Measurements from ENCODE around the gene MCM10. TPM values are rescaled to one million over a fixed set of nuclear protein-coding genes. Genes with fewer than 3 reads are reported as not detected.

The MCM10 gene
- total and polyA plus RNA-seq, 2 donors (not counting 3 experiments of a cell fraction or from before 2014, with no cell fraction given): 3.3 to 31.6 TPM

DNA sequence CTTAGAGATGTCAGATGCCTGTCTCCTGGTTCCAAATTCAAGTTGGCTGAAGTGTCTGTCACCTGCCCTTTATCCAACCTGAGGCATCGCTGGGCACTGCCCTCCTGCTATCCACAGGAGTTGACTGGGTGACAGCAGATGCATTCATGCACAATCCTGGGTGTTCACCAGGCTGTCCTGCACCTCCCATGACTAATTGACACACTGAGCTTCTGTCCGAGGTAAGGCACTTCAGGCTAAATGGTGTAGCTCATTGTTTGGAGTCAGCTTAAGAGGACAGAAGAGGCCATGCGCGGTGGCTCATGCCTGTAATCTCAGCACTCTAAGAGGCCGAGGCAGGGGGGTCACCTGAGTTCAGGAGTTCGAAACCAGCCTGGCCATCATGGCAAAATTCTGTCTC, 70.5 kb downstream of the MCM10 start:
- Histone ChIP-seq H3K4me2 (ENCODE audit: insufficient read depth, low read length) (no peak overlapping the region), H3K36me3 (ENCODE audit: control insufficient read depth in 2 of 2, extremely low read depth in 1 of 2, insufficient read depth in 2 of 2, low read length in 2 of 2) (no peaks in the 10 kb centered on the region), H3K9me1 (replicated peaks; ENCODE audit: control insufficient read depth, extremely low read depth, insufficient read depth, low read length) (no peaks in the 10 kb centered on the region), H3K27me3 (ENCODE audit: control insufficient read depth in 2 of 2, insufficient read depth in 2 of 2, low read length in 2 of 2) (peaks cover 3 to 6% of the 10 kb centered on the region in 2 experiments), H3K9ac (replicated peaks; ENCODE audit: extremely low read depth, insufficient read depth, low read length) (no peak overlapping the region), H3K4me1 (ENCODE audit: control insufficient read depth, extremely low read depth, insufficient read depth, low read length) (no peaks in the 10 kb centered on the region), H3K9me3 (replicated peaks; ENCODE audit: control insufficient read depth, insufficient read depth, low read length) (no peaks in the 10 kb centered on the region), H3K79me2 (ENCODE audit: control insufficient read depth, insufficient read depth, low read length) (no peaks in the 10 kb centered on the region), H3K27ac (ENCODE audit: insufficient read depth, low read depth, low read length) (no peak overlapping the region), H3K4me3 (replicated peaks in 1 of 3; ENCODE audit: insufficient read depth in 1 of 3, low read depth in 1 of 3, low read length in 3 of 3) (no peak overlapping the region), H4K20me1 (replicated peaks; ENCODE audit: control insufficient read depth, extremely low read depth, insufficient read depth, low read length) (no peaks in the 10 kb centered on the region), H2AFZ (ENCODE audit: low read depth, low read length) (no peak overlapping the region)
- DNase-seq (ENCODE audit: low read depth, low spot score) (no peak), FAIRE-seq (peak; percentile 18)
- intact Hi-C loops (cut with micrococcal nuclease) (no loop called here), dilution Hi-C loops (cut with MboI; ENCODE audit: extremely low pct_ligation_motif_present, low sequenced_read_pairs) (no loop called here)
- TF ChIP-seq GATA2 (IDR thresholded peaks at IDR 0.05; ENCODE audit: insufficient read depth, insufficient read length, low read depth, low read length) (no peak), EZH2 (IDR thresholded peaks at IDR 0.05; ENCODE audit: borderline replicate concordance, low read depth, low read length, severe bottlenecking) (no peak), JUN (IDR thresholded peaks at IDR 0.05; ENCODE audit: borderline replicate concordance, insufficient read depth, insufficient read length, low read depth) (no peak), FOS (IDR thresholded peaks at IDR 0.05; ENCODE audit: borderline replicate concordance, insufficient read depth, low read length) (no peak), POLR2A (IDR thresholded peaks at IDR 0.05; ENCODE audit: low read depth, low read length) (no peak), POLR2AphosphoS5 (IDR thresholded peaks at IDR 0.05; ENCODE audit: insufficient read depth, low read depth, low read length) (no peak), MYC (IDR thresholded peaks at IDR 0.05; ENCODE audit: low read depth, low read length) (no peak)
- TF ChIP-seq, protein P1, sequence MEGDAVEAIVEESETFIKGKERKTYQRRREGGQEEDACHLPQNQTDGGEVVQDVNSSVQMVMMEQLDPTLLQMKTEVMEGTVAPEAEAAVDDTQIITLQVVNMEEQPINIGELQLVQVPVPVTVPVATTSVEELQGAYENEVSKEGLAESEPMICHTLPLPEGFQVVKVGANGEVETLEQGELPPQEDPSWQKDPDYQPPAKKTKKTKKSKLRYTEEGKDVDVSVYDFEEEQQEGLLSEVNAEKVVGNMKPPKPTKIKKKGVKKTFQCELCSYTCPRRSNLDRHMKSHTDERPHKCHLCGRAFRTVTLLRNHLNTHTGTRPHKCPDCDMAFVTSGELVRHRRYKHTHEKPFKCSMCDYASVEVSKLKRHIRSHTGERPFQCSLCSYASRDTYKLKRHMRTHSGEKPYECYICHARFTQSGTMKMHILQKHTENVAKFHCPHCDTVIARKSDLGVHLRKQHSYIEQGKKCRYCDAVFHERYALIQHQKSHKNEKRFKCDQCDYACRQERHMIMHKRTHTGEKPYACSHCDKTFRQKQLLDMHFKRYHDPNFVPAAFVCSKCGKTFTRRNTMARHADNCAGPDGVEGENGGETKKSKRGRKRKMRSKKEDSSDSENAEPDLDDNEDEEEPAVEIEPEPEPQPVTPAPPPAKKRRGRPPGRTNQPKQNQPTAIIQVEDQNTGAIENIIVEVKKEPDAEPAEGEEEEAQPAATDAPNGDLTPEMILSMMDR (IDR thresholded peaks at IDR 0.05; ENCODE audit: extremely low read depth in 1 of 2, insufficient read depth in 1 of 2, low read depth in 1 of 2, low read length in 2 of 2): no peak
- TF ChIP-seq, protein P2, sequence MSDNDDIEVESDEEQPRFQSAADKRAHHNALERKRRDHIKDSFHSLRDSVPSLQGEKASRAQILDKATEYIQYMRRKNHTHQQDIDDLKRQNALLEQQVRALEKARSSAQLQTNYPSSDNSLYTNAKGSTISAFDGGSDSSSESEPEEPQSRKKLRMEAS (IDR thresholded peaks at IDR 0.05; ENCODE audit: insufficient read depth, insufficient read length): no peak
- ChIA-PET CTCF (no interaction called here), POLR2A (no interaction called here)
- BruUV-seq (replicated peaks): no TSS peak

Measured in endothelial cell of umbilical vein (primary cell).